DOHH2 (cell line): ENCODE measurements around the gene ANK3.

ENCODE experiments used
- EZH2phosphoT487 ChIP-seq: fragments of 200-600 bp; sonication (generic); IDR thresholded peaks from 2 replicates; pipeline ENCODE4 v1.6.1; 2017; ENCODE audit warnings: borderline replicate concordance, mild to moderate bottlenecking, antibody characterized with exemption, low read length, moderate library complexity, mixed read lengths
- TF ChIP-seq, protein P1 (sequence below): fragments of 200-600 bp; sonication (generic); IDR thresholded peaks from one replicate; pipeline ENCODE4 v1.5.1; 2014; ENCODE audit warnings: antibody characterized with exemption, mild to moderate bottlenecking, low read depth, low read length; ENCODE audit not compliant: poor library complexity, severe bottlenecking

GRCh38 chr10:60050366-60050765 is 339.3 kb downstream of the ANK3 start:
- TF ChIP-seq, protein P1, sequence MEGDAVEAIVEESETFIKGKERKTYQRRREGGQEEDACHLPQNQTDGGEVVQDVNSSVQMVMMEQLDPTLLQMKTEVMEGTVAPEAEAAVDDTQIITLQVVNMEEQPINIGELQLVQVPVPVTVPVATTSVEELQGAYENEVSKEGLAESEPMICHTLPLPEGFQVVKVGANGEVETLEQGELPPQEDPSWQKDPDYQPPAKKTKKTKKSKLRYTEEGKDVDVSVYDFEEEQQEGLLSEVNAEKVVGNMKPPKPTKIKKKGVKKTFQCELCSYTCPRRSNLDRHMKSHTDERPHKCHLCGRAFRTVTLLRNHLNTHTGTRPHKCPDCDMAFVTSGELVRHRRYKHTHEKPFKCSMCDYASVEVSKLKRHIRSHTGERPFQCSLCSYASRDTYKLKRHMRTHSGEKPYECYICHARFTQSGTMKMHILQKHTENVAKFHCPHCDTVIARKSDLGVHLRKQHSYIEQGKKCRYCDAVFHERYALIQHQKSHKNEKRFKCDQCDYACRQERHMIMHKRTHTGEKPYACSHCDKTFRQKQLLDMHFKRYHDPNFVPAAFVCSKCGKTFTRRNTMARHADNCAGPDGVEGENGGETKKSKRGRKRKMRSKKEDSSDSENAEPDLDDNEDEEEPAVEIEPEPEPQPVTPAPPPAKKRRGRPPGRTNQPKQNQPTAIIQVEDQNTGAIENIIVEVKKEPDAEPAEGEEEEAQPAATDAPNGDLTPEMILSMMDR = no peak
- no peak for TF ChIP-seq EZH2phosphoT487
